Activated T-helper 1 cell treated with anti-CD3 and anti-CD28 coated beads, Interleukin-2, amount 50 U/mL, for 16 hours (primary cell): ENCODE data around the gene FKBP9.
"Not testable (repeated sequence)": the region's sequence is repeated elsewhere in the genome, so short reads cannot be mapped to it uniquely, and the experiment has no call there.

Source experiments
- DNase-seq, 2 donors: peaks; one replicate each; pipeline ENCODE4 v3.0.0-alpha.2; 2020; ENCODE audit warnings: low read depth in 1 of 2, low spot score in 1 of 2

Gene FKBP9

GRCh38 chr7:32948202-32948601, 9.0 kb upstream of the FKBP9 start:
- DNase-seq, result no peak

- no peak for DNase-seq
Observed at GRCh38 chr7:32952876-32953275, 4.4 kb upstream of the FKBP9 start.

- no peak for DNase-seq
Observed at GRCh38 chr7:32958046-32959025, 1.1 kb downstream of the FKBP9 start.

GRCh38 chr7:32963880-32964301, 6.7 kb downstream of the FKBP9 start:
- DNase-seq, result not testable (repeated sequence)

GRCh38 chr7:32964461-32965159, 7.4 kb downstream of the FKBP9 start:
- not testable (repeated sequence) for DNase-seq

- not testable (repeated sequence) for DNase-seq
Observed at GRCh38 chr7:32966489-32967267, 9.4 kb downstream of the FKBP9 start.

GRCh38 chr7:32967268-32967582, 10.0 kb downstream of the FKBP9 start:
- not testable (repeated sequence) for DNase-seq

- DNase-seq, result not testable (repeated sequence)
Observed at GRCh38 chr7:32971967-32972366, 14.7 kb downstream of the FKBP9 start.

- DNase-seq, result not testable (repeated sequence)
Observed at GRCh38 chr7:32977159-32977558, 19.9 kb downstream of the FKBP9 start.

- not testable (repeated sequence) for DNase-seq
Observed at GRCh38 chr7:32979246-32979645, 22.0 kb downstream of the FKBP9 start.

GRCh38 chr7:32979902-32980301, 22.7 kb downstream of the FKBP9 start:
- not testable (repeated sequence) for DNase-seq

- DNase-seq, result not testable (repeated sequence)
Observed at GRCh38 chr7:32988148-32988547, 30.9 kb downstream of the FKBP9 start.

- DNase-seq, result not testable (repeated sequence)
Observed at GRCh38 chr7:32991068-32991585, 33.9 kb downstream of the FKBP9 start.

- DNase-seq, result not testable (repeated sequence)
Observed at GRCh38 chr7:32991975-32992700, 34.9 kb downstream of the FKBP9 start.

GRCh38 chr7:32992750-32993149, 35.5 kb downstream of the FKBP9 start:
- not testable (repeated sequence) for DNase-seq

GRCh38 chr7:32997956-32998355, 40.7 kb downstream of the FKBP9 start:
- DNase-seq, result not testable (repeated sequence)

- DNase-seq, result not testable (repeated sequence)
Observed at GRCh38 chr7:32998361-32999171, 41.3 kb downstream of the FKBP9 start.

- not testable (repeated sequence) for DNase-seq
Observed at GRCh38 chr7:32999380-32999779, 42.1 kb downstream of the FKBP9 start.

GRCh38 chr7:33003111-33003510, 45.9 kb downstream of the FKBP9 start:
- DNase-seq, result not testable (repeated sequence)
